GM23338 (cell line): Measurements from ENCODE around the gene OIT3. TPM values are rescaled to one million over a fixed set of nuclear protein-coding genes. Genes with fewer than 3 reads are reported as not detected.

Experiments
- ATAC-seq: fragments of 200-7000 bp; cut with Tn5 transposase; 3 replicates; pipeline ENCODE4 v1.9.1; 2020
- DNase-seq: peaks from one replicate; pipeline ENCODE4 v3.0.0-alpha.2; 2015; ENCODE audit warnings: low spot score
- H2AFZ ChIP-seq: fragments of 200-600 bp; sonication (generic); 2 replicates; pipeline ENCODE4 v1.8.0; 2016; ENCODE audit warnings: antibody characterized with exemption, mild to moderate bottlenecking, moderate library complexity
- H3F3A ChIP-seq: fragments of 200-600 bp; sonication (generic); replicated peaks from 2 replicates; pipeline ENCODE4 v1.8.0; 2017; ENCODE audit warnings: antibody characterized with exemption, mixed run types, low read depth
- H3K27ac ChIP-seq: fragments of 200-600 bp; sonication (generic); 2 replicates; pipeline ENCODE4 v1.6.1; 2016; ENCODE audit warnings: low read depth
- H3K27me3 ChIP-seq: fragments of 200-600 bp; sonication (generic); 2 replicates; pipeline ENCODE4 v1.8.0; 2016; ENCODE audit warnings: mild to moderate bottlenecking, mixed run types, moderate library complexity; ENCODE audit not compliant: insufficient read depth
- H3K36me3 ChIP-seq: fragments of 200-600 bp; sonication (generic); 2 replicates; pipeline ENCODE4 v1.8.0; 2016; ENCODE audit warnings: mild to moderate bottlenecking; ENCODE audit not compliant: insufficient read depth
- H3K4me1 ChIP-seq: fragments of 200-600 bp; sonication (generic); 2 replicates; pipeline ENCODE4 v1.8.0; 2016; ENCODE audit warnings: mild to moderate bottlenecking, moderate library complexity; ENCODE audit not compliant: insufficient read depth
- H3K4me2 ChIP-seq: fragments of 200-600 bp; sonication (generic); 2 replicates; pipeline ENCODE4 v1.7.1; 2017; ENCODE audit warnings: mixed run types
- H3K4me3 ChIP-seq: fragments of 200-600 bp; sonication (generic); 2 replicates; pipeline ENCODE4 v1.6.1; 2016; ENCODE audit warnings: mixed run types
- H3K79me2 ChIP-seq: fragments of 200-600 bp; sonication (generic); replicated peaks from 2 replicates; pipeline ENCODE4 v1.8.0; 2017; ENCODE audit warnings: mild to moderate bottlenecking; ENCODE audit not compliant: insufficient read depth
- H3K9me2 ChIP-seq: fragments of 200-600 bp; sonication (generic); 2 replicates; pipeline ENCODE4 v1.8.0; 2017; ENCODE audit not compliant: insufficient read depth
- H4K20me1 ChIP-seq: fragments of 200-600 bp; sonication (generic); replicated peaks from 2 replicates; pipeline ENCODE4 v1.8.0; 2017; ENCODE audit warnings: mild to moderate bottlenecking; ENCODE audit not compliant: insufficient read depth
- H3K27ac Mint-ChIP-seq: 2 replicates; pipeline ENCODE4 v1.8.0; 2020; ENCODE audit warnings: inconsistent platforms, mild to moderate bottlenecking, moderate library complexity, mixed read lengths
- H3K27me3 Mint-ChIP-seq: 3 replicates; pipeline ENCODE4 v1.8.0; 2022; ENCODE audit warnings: low read depth, mild to moderate bottlenecking, moderate library complexity, mixed read lengths, inconsistent platforms; ENCODE audit not compliant: insufficient read depth, poor library complexity
- H3K36me3 Mint-ChIP-seq: 3 replicates; pipeline ENCODE4 v1.8.0; 2021; ENCODE audit warnings: low read depth, mild to moderate bottlenecking, inconsistent platforms, moderate library complexity, mixed read lengths
- H3K4me1 Mint-ChIP-seq: 3 replicates; pipeline ENCODE4 v1.8.0; 2020; ENCODE audit warnings: mild to moderate bottlenecking, inconsistent platforms, mixed read lengths
- H3K4me3 Mint-ChIP-seq: 3 replicates; pipeline ENCODE4 v1.8.0; 2021; ENCODE audit warnings: moderate library complexity, mild to moderate bottlenecking, inconsistent platforms, mixed read lengths
- H3K9me3 Mint-ChIP-seq: 3 replicates; pipeline ENCODE4 v1.8.0; 2020; ENCODE audit warnings: moderate library complexity, mild to moderate bottlenecking, inconsistent platforms, mixed read lengths
- CREB1 ChIP-seq: fragments of 250-450 bp; sonication (Bioruptor Pico); IDR thresholded peaks from 2 replicates; pipeline ENCODE4 v1.5.0; 2020; ENCODE audit warnings: low read depth, mild to moderate bottlenecking, moderate library complexity
- EZH2 ChIP-seq: fragments of 200-600 bp; sonication (generic); IDR thresholded peaks from one replicate; pipeline ENCODE4 v1.8.0; 2017; ENCODE audit warnings: antibody characterized with exemption, mild to moderate bottlenecking, low read depth; ENCODE audit not compliant: unreplicated experiment
- JUNB ChIP-seq: IDR thresholded peaks from one replicate; pipeline ENCODE4 v1.6.1; 2016; ENCODE audit warnings: antibody characterized with exemption; ENCODE audit not compliant: unreplicated experiment
- NANOG ChIP-seq: IDR thresholded peaks from 2 replicates; pipeline ENCODE4 v1.6.1; 2016; ENCODE audit warnings: antibody characterized with exemption, borderline replicate concordance
- ZNF462 ChIP-seq: fragments of 250-450 bp; sonication (Bioruptor Pico); IDR thresholded peaks from 2 replicates; pipeline ENCODE4 v1.5.0; 2020; ENCODE audit warnings: mild to moderate bottlenecking, moderate library complexity
- polyA plus RNA-seq: library from polyadenylated mRNA; unstranded; fragments of >200 nt; fragmentation: Nextera tagmentation; extraction: Ambion mirVana; gene quantifications from 2 replicates; pipeline ENCODE4 v1.2.1, GENCODE V29; 2016
- total RNA-seq: library from RNA; depleted of rRNA; stranded (reverse); fragments of >200 nt; shearing (Covaris generic); gene quantifications from 2 replicates; pipeline ENCODE4 v1.2.3, GENCODE V29; 2014
- TF ChIP-seq, protein P1 (sequence below): IDR thresholded peaks from 2 replicates; pipeline ENCODE4 v1.6.1; 2016; ENCODE audit warnings: antibody characterized with exemption

The OIT3 gene
- total and polyA plus RNA-seq, 2 experiments from 2014 or later = not detected

GRCh38 chr10:72925951-72926465 lies 32.5 kb downstream of the OIT3 start:
- Mint-ChIP-seq H3K27ac (no peak overlapping the region), H3K9me3 (peaks cover 3% of the 10 kb centered on the region; the same call in 1 of the 3 replicates)
- no peak for ATAC-seq

More at GRCh38 chr10:72925951-72926465, 32.5 kb downstream of the OIT3 start:
- no peak for DNase-seq
- H3F3A ChIP-seq = no peaks in the 10 kb centered on the region
- no peaks in the 10 kb centered on the region for H3K36me3 Mint-ChIP-seq
- TF ChIP-seq EZH2 (no peak), CREB1 (CRISPR knock-in tag) (no peak), JUNB (no peak), NANOG (no peak), ZNF462 (no peak)
- TF ChIP-seq, protein P1, sequence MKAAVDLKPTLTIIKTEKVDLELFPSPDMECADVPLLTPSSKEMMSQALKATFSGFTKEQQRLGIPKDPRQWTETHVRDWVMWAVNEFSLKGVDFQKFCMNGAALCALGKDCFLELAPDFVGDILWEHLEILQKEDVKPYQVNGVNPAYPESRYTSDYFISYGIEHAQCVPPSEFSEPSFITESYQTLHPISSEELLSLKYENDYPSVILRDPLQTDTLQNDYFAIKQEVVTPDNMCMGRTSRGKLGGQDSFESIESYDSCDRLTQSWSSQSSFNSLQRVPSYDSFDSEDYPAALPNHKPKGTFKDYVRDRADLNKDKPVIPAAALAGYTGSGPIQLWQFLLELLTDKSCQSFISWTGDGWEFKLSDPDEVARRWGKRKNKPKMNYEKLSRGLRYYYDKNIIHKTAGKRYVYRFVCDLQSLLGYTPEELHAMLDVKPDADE = no peak
- no peaks in the 10 kb centered on the region for H3K4me1 ChIP-seq
- H3K4me3 Mint-ChIP-seq = no peak overlapping the region
- no peaks in the 10 kb centered on the region for H3K4me1 Mint-ChIP-seq
- H3K4me2 ChIP-seq = no peak overlapping the region
- H4K20me1 ChIP-seq = no peaks in the 10 kb centered on the region
- H3K9me2 ChIP-seq = no peaks in the 10 kb centered on the region
- H3K27me3 ChIP-seq = no peaks in the 10 kb centered on the region
- H3K79me2 ChIP-seq = no peaks in the 10 kb centered on the region
- H3K4me3 ChIP-seq = no peak overlapping the region
- no peak overlapping the region for H2AFZ ChIP-seq
- no peaks in the 10 kb centered on the region for H3K36me3 ChIP-seq
- no peaks in the 10 kb centered on the region for H3K27me3 Mint-ChIP-seq
- H3K27ac ChIP-seq = no peak overlapping the region
